K562 (cell line): ENCODE measurements around the gene TAF3.

Experiments
- HMG20B ChIP-seq: fragments of 250-450 bp; sonication (Bioruptor Pico); IDR thresholded peaks from 2 replicates; pipeline ENCODE4 v1.5.0; 2021; ENCODE audit warnings: mild to moderate bottlenecking
- MYC ChIP-seq, 2 experiments: fragments of 250-450 bp in 1 of 2; sonication (Bioruptor Pico) in 1 of 2; IDR thresholded peaks; 2 replicates each; pipeline versions ENCODE4 v1.5.1 to v1.6.1; 2012 to 2021; ENCODE audit warnings: low read depth in 2 of 2, borderline replicate concordance in 1 of 2, improper control_type of control experiment in 1 of 2, low read length in 1 of 2, mild to moderate bottlenecking in 1 of 2, moderate library complexity in 1 of 2
- ZNF316 ChIP-seq: fragments of 450-650 bp; IDR thresholded peaks from 2 replicates; pipeline ENCODE4 v1.6.1; 2016

DNA sequence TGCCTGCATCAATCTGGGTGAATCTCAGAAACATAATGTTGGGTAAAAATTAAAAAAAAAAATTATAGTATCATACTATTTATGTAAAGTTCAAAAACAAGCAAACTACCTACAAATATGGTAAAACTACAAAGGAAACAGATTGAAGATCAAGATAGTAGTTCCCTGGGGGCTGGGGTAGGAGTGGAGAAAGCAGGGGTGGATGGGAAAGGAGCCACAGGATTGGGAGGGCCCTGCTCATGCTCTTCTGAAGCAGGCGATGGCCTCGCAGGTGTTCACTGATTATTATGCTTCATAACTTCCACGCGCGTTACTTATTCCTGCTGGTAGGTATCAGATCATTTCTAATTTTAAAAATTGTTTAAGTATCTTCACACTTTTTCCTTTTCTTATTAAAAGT lies 140.1 kb downstream of the TAF3 start:
- no peak for TF ChIP-seq HMG20B
- no peak for TF ChIP-seq MYC (IDR thresholded peaks at IDR 0.05; ENCODE audit: low read depth, low read length)
- no peak for TF ChIP-seq MYC (CRISPR knock-in tag; IDR thresholded peaks at IDR 0.05; ENCODE audit: borderline replicate concordance, low read depth)
- TF ChIP-seq ZNF316: no peak
